ENCODE results near the gene HS3ST6. TPM values are rescaled to one million over a fixed set of nuclear protein-coding genes. Genes with fewer than 3 reads are reported as not detected.

Gene HS3ST6
- total and polyA plus RNA-seq, 2 donors (not counting 3 experiments of a cell fraction or from before 2014, with no cell fraction given), result not detected

DNA sequence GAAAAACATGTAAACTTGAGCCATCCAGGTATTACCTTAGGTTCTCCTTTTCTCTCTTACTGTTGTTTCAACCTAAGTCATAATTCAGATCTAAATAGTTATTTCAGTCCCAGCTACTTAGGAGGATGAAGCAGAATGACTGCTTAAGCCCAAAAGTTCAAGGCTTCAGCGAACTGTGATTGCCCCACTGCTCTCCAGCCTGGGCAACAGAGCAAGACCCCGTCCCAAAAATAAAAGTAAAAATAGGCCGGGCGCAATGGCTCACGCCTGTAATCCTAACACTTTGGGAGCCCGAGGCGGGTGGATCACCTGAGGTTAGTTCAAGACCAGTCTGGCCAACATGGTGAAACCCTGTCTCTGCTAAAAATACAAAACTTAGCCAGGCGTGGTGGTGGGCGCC, 55.8 kb downstream of the HS3ST6 start:
- no TSS peak for BruUV-seq (replicated peaks)
- no peak for TF ChIP-seq JUN (IDR thresholded peaks at IDR 0.05; ENCODE audit: borderline replicate concordance, insufficient read depth, insufficient read length, low read depth)
- TF ChIP-seq FOS (IDR thresholded peaks at IDR 0.05; ENCODE audit: borderline replicate concordance, insufficient read depth, low read length), result no peak
- TF ChIP-seq POLR2A (IDR thresholded peaks at IDR 0.05; ENCODE audit: low read depth, low read length), result no peak
- no peak for TF ChIP-seq EZH2 (IDR thresholded peaks at IDR 0.05; ENCODE audit: borderline replicate concordance, low read depth, low read length, severe bottlenecking)
- Histone ChIP-seq H2AFZ (ENCODE audit: low read depth, low read length) (no peak overlapping the region), H3K79me2 (ENCODE audit: control insufficient read depth, insufficient read depth, low read length) (no peaks in the 10 kb centered on the region), H3K4me2 (ENCODE audit: insufficient read depth, low read length) (no peak overlapping the region), H3K27ac (ENCODE audit: insufficient read depth, low read depth, low read length) (no peak overlapping the region), H3K9ac (replicated peaks; ENCODE audit: extremely low read depth, insufficient read depth, low read length) (no peak overlapping the region), H3K9me3 (replicated peaks; ENCODE audit: control insufficient read depth, insufficient read depth, low read length) (no peaks in the 10 kb centered on the region), H3K4me1 (ENCODE audit: control insufficient read depth, extremely low read depth, insufficient read depth, low read length) (no peaks in the 10 kb centered on the region), H3K4me3 (replicated peaks in 1 of 3; ENCODE audit: insufficient read depth in 1 of 3, low read depth in 1 of 3, low read length in 3 of 3) (no peak overlapping the region), H3K36me3 (ENCODE audit: control insufficient read depth in 2 of 2, extremely low read depth in 1 of 2, insufficient read depth in 2 of 2, low read length in 2 of 2) (no peaks in the 10 kb centered on the region), H3K9me1 (replicated peaks; ENCODE audit: control insufficient read depth, extremely low read depth, insufficient read depth, low read length) (no peaks in the 10 kb centered on the region), H3K27me3 (ENCODE audit: control insufficient read depth in 2 of 2, insufficient read depth in 2 of 2, low read length in 2 of 2) (peaks cover 27 to 42% of the 10 kb centered on the region in 2 experiments), H4K20me1 (replicated peaks; ENCODE audit: control insufficient read depth, extremely low read depth, insufficient read depth, low read length) (no peaks in the 10 kb centered on the region)
- FAIRE-seq (no peak), DNase-seq (ENCODE audit: low read depth, low spot score) (no peak)
- ChIA-PET CTCF (interaction anchor here (0.6 to 1.9 kb wide), 5 partner anchors 9 to 279 kb away, joined by 3 to 5 read pairs (median 4); no protein-coding TSS in a partner anchor), POLR2A (no interaction called here)
- dilution Hi-C loops (cut with MboI; ENCODE audit: extremely low pct_ligation_motif_present, low sequenced_read_pairs) (no loop called here), intact Hi-C loops (cut with micrococcal nuclease) (loop anchor here (5.0 kb wide), 1 partner anchor 290 kb away; no protein-coding TSS in a partner anchor)

DNA sequence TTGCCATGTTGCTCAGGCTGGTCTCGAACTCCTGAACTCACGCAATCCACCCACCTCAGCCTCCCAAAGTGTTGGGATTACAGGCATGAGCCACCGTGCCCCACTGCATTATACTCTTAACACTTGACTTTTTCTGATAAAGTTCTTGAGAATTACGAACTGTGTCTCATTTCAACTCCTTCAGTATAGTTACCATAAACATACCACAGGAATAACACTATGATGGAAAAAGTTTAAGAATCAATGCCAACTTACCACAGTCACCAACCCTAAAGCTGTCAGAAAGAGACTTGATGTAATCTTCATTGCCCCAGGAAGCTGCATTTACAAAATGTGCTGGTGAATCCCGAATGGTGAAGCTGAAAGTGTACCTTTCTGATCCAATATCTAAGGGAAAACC, 56.5 kb downstream of the HS3ST6 start:
- ChIA-PET CTCF (interaction anchor here (0.6 to 1.9 kb wide), 3 partner anchors 9 to 19 kb away, joined by 3 to 5 read pairs (median 4); no protein-coding TSS in a partner anchor), POLR2A (no interaction called here)
- no peaks in the 10 kb centered on the region for H4K20me1 ChIP-seq (replicated peaks; ENCODE audit: control insufficient read depth, extremely low read depth, insufficient read depth, low read length)
- no TSS peak for BruUV-seq (replicated peaks)
- no peaks in the 10 kb centered on the region for H3K9me1 ChIP-seq (replicated peaks; ENCODE audit: control insufficient read depth, extremely low read depth, insufficient read depth, low read length)
- FAIRE-seq, result no peak
- no peaks in the 10 kb centered on the region for H3K79me2 ChIP-seq (ENCODE audit: control insufficient read depth, insufficient read depth, low read length)
- DNase-seq (ENCODE audit: low read depth, low spot score), result no peak
- no peak overlapping the region for H3K9ac ChIP-seq (replicated peaks; ENCODE audit: extremely low read depth, insufficient read depth, low read length)
- intact Hi-C loops (cut with micrococcal nuclease), result loop anchor here (5.0 kb wide), 1 partner anchor 291 kb away; no protein-coding TSS in a partner anchor
- H3K27ac ChIP-seq (ENCODE audit: insufficient read depth, low read depth, low read length), result no peak overlapping the region
- no peak overlapping the region for H2AFZ ChIP-seq (ENCODE audit: low read depth, low read length)
- H3K4me1 ChIP-seq (ENCODE audit: control insufficient read depth, extremely low read depth, insufficient read depth, low read length), result no peaks in the 10 kb centered on the region
- TF ChIP-seq POLR2A (IDR thresholded peaks at IDR 0.05; ENCODE audit: low read depth, low read length) (no peak), FOS (IDR thresholded peaks at IDR 0.05; ENCODE audit: borderline replicate concordance, insufficient read depth, low read length) (no peak), POLR2AphosphoS5 (IDR thresholded peaks at IDR 0.05; ENCODE audit: insufficient read depth, low read depth, low read length) (no peak), MYC (IDR thresholded peaks at IDR 0.05; ENCODE audit: low read depth, low read length) (no peak), GATA2 (IDR thresholded peaks at IDR 0.05; ENCODE audit: insufficient read depth, insufficient read length, low read depth, low read length) (no peak)
- TF ChIP-seq, protein P1, sequence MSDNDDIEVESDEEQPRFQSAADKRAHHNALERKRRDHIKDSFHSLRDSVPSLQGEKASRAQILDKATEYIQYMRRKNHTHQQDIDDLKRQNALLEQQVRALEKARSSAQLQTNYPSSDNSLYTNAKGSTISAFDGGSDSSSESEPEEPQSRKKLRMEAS (IDR thresholded peaks at IDR 0.05; ENCODE audit: insufficient read depth, insufficient read length), result no peak
- no peaks in the 10 kb centered on the region for H3K36me3 ChIP-seq (ENCODE audit: control insufficient read depth in 2 of 2, extremely low read depth in 1 of 2, insufficient read depth in 2 of 2, low read length in 2 of 2)
- H3K4me2 ChIP-seq (ENCODE audit: insufficient read depth, low read length), result no peak overlapping the region
- no peaks in the 10 kb centered on the region for H3K9me3 ChIP-seq (replicated peaks; ENCODE audit: control insufficient read depth, insufficient read depth, low read length)
- H3K27me3 ChIP-seq (ENCODE audit: control insufficient read depth in 2 of 2, insufficient read depth in 2 of 2, low read length in 2 of 2), result peaks cover 32 to 48% of the 10 kb centered on the region in 2 experiments
- no peak overlapping the region for H3K4me3 ChIP-seq (replicated peaks in 1 of 3; ENCODE audit: insufficient read depth in 1 of 3, low read depth in 1 of 3, low read length in 3 of 3)
- dilution Hi-C loops (cut with MboI; ENCODE audit: extremely low pct_ligation_motif_present, low sequenced_read_pairs), result no loop called here

Small RNA genes lying within 50 kb of the gene (small RNA-seq; reads per million reads assigned to genes)
- not detected for gene SNORA10 (ENCODE audit: insufficient read depth, insufficient read length, low read depth, low replicate concordance)
- not detected for gene SNORA64 (ENCODE audit: insufficient read depth, insufficient read length, low read depth, low replicate concordance)

Other genes starting within 250 kb of the HS3ST6 start
- 86.5 and 93.3 TPM in 2 replicates for gene JPT2, start 240.1 kb downstream of the HS3ST6 start, total RNA-seq
- 30.4 and 35.8 TPM in 2 replicates for gene JPT2, start 240.1 kb downstream of the HS3ST6 start, polyA plus RNA-seq
- gene MAPK8IP3, start 212.2 kb downstream of the HS3ST6 start, total RNA-seq, result 92.2 and 95.0 TPM in 2 replicates
- gene MAPK8IP3, start 212.2 kb downstream of the HS3ST6 start, polyA plus RNA-seq, result 40.7 and 48.6 TPM in 2 replicates
- 32.0 and 38.2 TPM in 2 replicates for gene NME3, start 146.9 kb downstream of the HS3ST6 start, total RNA-seq
- 74.4 and 133 TPM in 2 replicates for gene NME3, start 146.9 kb downstream of the HS3ST6 start, polyA plus RNA-seq
- 15.2 and 21.4 TPM in 2 replicates for gene EME2, start 145.6 kb downstream of the HS3ST6 start, total RNA-seq
- 9.7 and 11.5 TPM in 2 replicates for gene EME2, start 145.6 kb downstream of the HS3ST6 start, polyA plus RNA-seq
- 85.2 and 102 TPM in 2 replicates for gene MRPS34, start 145.3 kb downstream of the HS3ST6 start, total RNA-seq
- 82.1 and 93.8 TPM in 2 replicates for gene MRPS34, start 145.3 kb downstream of the HS3ST6 start, polyA plus RNA-seq
- 39.0 and 40.5 TPM in 2 replicates for gene SPSB3, start 135.8 kb downstream of the HS3ST6 start, total RNA-seq
- gene SPSB3, start 135.8 kb downstream of the HS3ST6 start, polyA plus RNA-seq, result 86.2 and 107 TPM in 2 replicates
- 55.0 and 58.2 TPM in 2 replicates for gene NUBP2, start 135.5 kb downstream of the HS3ST6 start, total RNA-seq
- 69.6 and 85.4 TPM in 2 replicates for gene NUBP2, start 135.5 kb downstream of the HS3ST6 start, polyA plus RNA-seq
- gene IGFALS, start 124.7 kb downstream of the HS3ST6 start, total RNA-seq, result not detected in 2 replicates
- gene IGFALS, start 124.7 kb downstream of the HS3ST6 start, polyA plus RNA-seq, result 0.03 TPM in 1 of 2 replicates, not detected in the other
- 54.3 and 56.4 TPM in 2 replicates for gene HAGH, start 91.6 kb downstream of the HS3ST6 start, total RNA-seq
- gene HAGH, start 91.6 kb downstream of the HS3ST6 start, polyA plus RNA-seq, result 84.2 and 122 TPM in 2 replicates
- 27.9 and 44.8 TPM in 2 replicates for gene FAHD1, start 91.2 kb downstream of the HS3ST6 start, total RNA-seq
- 69.2 and 85.0 TPM in 2 replicates for gene FAHD1, start 91.2 kb downstream of the HS3ST6 start, polyA plus RNA-seq
- gene MEIOB, start 46.3 kb downstream of the HS3ST6 start, total RNA-seq, result not detected in 2 replicates
- 0.04 TPM in 1 of 2 replicates, not detected in the other for gene MEIOB, start 46.3 kb downstream of the HS3ST6 start, polyA plus RNA-seq
- 20.7 and 25.0 TPM in 2 replicates for gene MSRB1, start 24.8 kb upstream of the HS3ST6 start, total RNA-seq
- 42.1 and 54.6 TPM in 2 replicates for gene MSRB1, start 24.8 kb upstream of the HS3ST6 start, polyA plus RNA-seq
- gene RPL3L, start 36.3 kb upstream of the HS3ST6 start, total RNA-seq, result not detected in 2 replicates
- not detected in 2 replicates for gene RPL3L, start 36.3 kb upstream of the HS3ST6 start, polyA plus RNA-seq
- 124 and 144 TPM in 2 replicates for gene NDUFB10, start 41.1 kb upstream of the HS3ST6 start, total RNA-seq
- gene NDUFB10, start 41.1 kb upstream of the HS3ST6 start, polyA plus RNA-seq, result 167 and 192 TPM in 2 replicates
- 2,793 and 3,036 TPM in 2 replicates for gene RPS2, start 46.4 kb upstream of the HS3ST6 start, total RNA-seq
- 9,021 and 12,733 TPM in 2 replicates for gene RPS2, start 46.4 kb upstream of the HS3ST6 start, polyA plus RNA-seq
- not detected in 2 replicates for gene RNF151, start 48.4 kb upstream of the HS3ST6 start, total RNA-seq
- not detected in 2 replicates for gene RNF151, start 48.4 kb upstream of the HS3ST6 start, polyA plus RNA-seq
- 42.2 and 42.3 TPM in 2 replicates for gene TBL3, start 53.6 kb upstream of the HS3ST6 start, total RNA-seq
- gene TBL3, start 53.6 kb upstream of the HS3ST6 start, polyA plus RNA-seq, result 77.1 and 80.6 TPM in 2 replicates
- gene NOXO1, start 63.1 kb upstream of the HS3ST6 start, total RNA-seq, result 0.60 TPM in 1 of 2 replicates, not detected in the other
- gene NOXO1, start 63.1 kb upstream of the HS3ST6 start, polyA plus RNA-seq, result 0.37 and 0.40 TPM in 2 replicates
- gene GFER, start 65.8 kb upstream of the HS3ST6 start, total RNA-seq, result 29.9 and 30.5 TPM in 2 replicates
- 13.7 and 26.0 TPM in 2 replicates for gene GFER, start 65.8 kb upstream of the HS3ST6 start, polyA plus RNA-seq
- gene SYNGR3, start 71.6 kb upstream of the HS3ST6 start, total RNA-seq, result 0.81 and 0.95 TPM in 2 replicates
- gene SYNGR3, start 71.6 kb upstream of the HS3ST6 start, polyA plus RNA-seq, result 1.4 and 2.6 TPM in 2 replicates
- 60.5 and 67.0 TPM in 2 replicates for gene ZNF598, start 91.4 kb upstream of the HS3ST6 start, total RNA-seq
- gene ZNF598, start 91.4 kb upstream of the HS3ST6 start, polyA plus RNA-seq, result 43.3 TPM in 2 replicates
- gene NPW, start 101.4 kb upstream of the HS3ST6 start, total RNA-seq, result 3.3 and 3.9 TPM in 2 replicates
- 0.84 and 1.8 TPM in 2 replicates for gene NPW, start 101.4 kb upstream of the HS3ST6 start, polyA plus RNA-seq
- gene NHERF2, start 108.5 kb upstream of the HS3ST6 start, total RNA-seq, result 71.2 and 77.7 TPM in 2 replicates
- gene NHERF2, start 108.5 kb upstream of the HS3ST6 start, polyA plus RNA-seq, result 65.2 and 84.5 TPM in 2 replicates
- 35.3 and 39.8 TPM in 2 replicates for gene NTHL1, start 129.4 kb upstream of the HS3ST6 start, total RNA-seq
- 65.8 and 77.9 TPM in 2 replicates for gene NTHL1, start 129.4 kb upstream of the HS3ST6 start, polyA plus RNA-seq
- 144 TPM in 2 replicates for gene TSC2, start 129.6 kb upstream of the HS3ST6 start, total RNA-seq
- 87.9 and 116 TPM in 2 replicates for gene TSC2, start 129.6 kb upstream of the HS3ST6 start, polyA plus RNA-seq
- 92.1 and 102 TPM in 2 replicates for gene PKD1, start 217.5 kb upstream of the HS3ST6 start, total RNA-seq
- 52.5 and 62.3 TPM in 2 replicates for gene PKD1, start 217.5 kb upstream of the HS3ST6 start, polyA plus RNA-seq
- gene RAB26, start 230.2 kb upstream of the HS3ST6 start, total RNA-seq, result 0.91 and 1.6 TPM in 2 replicates
- gene RAB26, start 230.2 kb upstream of the HS3ST6 start, polyA plus RNA-seq, result 2.0 and 3.1 TPM in 2 replicates
- 141 and 159 TPM in 2 replicates for gene TRAF7, start 237.4 kb upstream of the HS3ST6 start, total RNA-seq
- gene TRAF7, start 237.4 kb upstream of the HS3ST6 start, polyA plus RNA-seq, result 175 and 191 TPM in 2 replicates